HepG2 (cell line): ENCODE measurements around the gene PAXX. TPM values are rescaled to one million over a fixed set of nuclear protein-coding genes. Genes with fewer than 3 reads are reported as not detected.

Source experiments
- ATAC-seq: fragments of 200-7000 bp; cut with Tn5 transposase; 3 replicates; pipeline ENCODE4 v1.9.1; 2020; ENCODE audit warnings: mild to moderate bottlenecking, moderate library complexity
- BruUV-seq: library from RNA; stranded (reverse); fragments of 400-500 nt; replicated peaks from 2 replicates; lab custom pipeline; 2021; lab: Mats Ljungman, UMichigan
- CTCF ChIA-PET: fragments of 300-600 bp; formaldehyde crosslinking; extraction: SDS; loops from one replicate; lab custom pipeline; 2021; ENCODE audit warnings: low total read pairs, inconsistent platforms, low intra/inter-chr PET ratio; lab: Yijun Ruan, JAX
- POLR2A ChIA-PET: fragments of 350-600 bp; sonication (Branson Sonifier 250); formaldehyde crosslinking; loops from one replicate; lab custom pipeline; 2020; ENCODE audit warnings: antibody characterized with exemption, inconsistent platforms; lab: Yijun Ruan, JAX
- DNase-seq: peaks from one replicate; pipeline ENCODE4 v3.0.0-alpha.2; 2015; ENCODE audit warnings: low spot score
- FAIRE-seq: peaks from 3 replicates; lab custom pipeline; 2011; peaks lifted over from hg19 to GRCh38; lab: Jason Lieb, UNC
- H2AFZ ChIP-seq: one replicate; pipeline ENCODE4 v1.6.1; 2011; ENCODE audit warnings: low read length, inconsistent platforms
- H3K27ac ChIP-seq: fragments of 300-600 bp; 3 replicates; pipeline ENCODE4 v1.8.0; 2011; ENCODE audit warnings: mixed run types, mild to moderate bottlenecking, mixed read lengths, low read length, inconsistent platforms; ENCODE audit not compliant: insufficient read depth; ENCODE audit errors: extremely low read length
- H3K27me3 ChIP-seq, 2 experiments: fragments of 200-600 bp in 1 of 2; 2 replicates in 1 of 2; 3 replicates in 1 of 2; pipeline versions ENCODE4 v1.6.0 to v1.8.0; 2011; ENCODE audit warnings: low read length in 2 of 2, mild to moderate bottlenecking in 2 of 2, moderate library complexity in 2 of 2, inconsistent platforms in 1 of 2; ENCODE audit not compliant: insufficient read depth in 2 of 2, control insufficient read depth in 1 of 2
- H3K36me3 ChIP-seq, 2 experiments: fragments of 200-600 bp in 1 of 2; replicated peaks in 1 of 2; 2 replicates in 1 of 2; 3 replicates in 1 of 2; pipeline versions ENCODE4 v1.5.1 to v1.8.0; 2011; ENCODE audit warnings: low read length in 2 of 2, inconsistent platforms in 1 of 2; ENCODE audit not compliant: insufficient read depth in 2 of 2, control insufficient read depth in 1 of 2
- H3K4me1 ChIP-seq: 2 replicates; pipeline ENCODE4 v1.5.1; 2012; ENCODE audit warnings: low read length, inconsistent platforms; ENCODE audit not compliant: insufficient read depth
- H3K4me2 ChIP-seq: 2 replicates; pipeline ENCODE4 v1.6.0; 2011; ENCODE audit warnings: low read depth, low read length, inconsistent platforms
- H3K4me3 ChIP-seq, 3 experiments: fragments of 200-600 bp in 1 of 3; sonication (generic), shearing (Covaris generic) in 1 of 3; replicated peaks in 1 of 3; 2 replicates each; pipeline ENCODE4 v1.5.1; 2011 to 2016; ENCODE audit warnings: low read length in 3 of 3, inconsistent platforms in 2 of 3, low read depth in 2 of 3, mild to moderate bottlenecking in 2 of 3, control low read depth in 1 of 3, mixed read lengths in 1 of 3; ENCODE audit not compliant: insufficient read depth in 1 of 3
- H3K79me2 ChIP-seq: one replicate; pipeline ENCODE4 v1.6.1; 2011; ENCODE audit warnings: low read length, inconsistent platforms; ENCODE audit not compliant: insufficient read depth
- H3K9ac ChIP-seq: 2 replicates; pipeline ENCODE4 v1.6.0; 2011; ENCODE audit warnings: mild to moderate bottlenecking, low read depth, low read length, inconsistent platforms; ENCODE audit not compliant: insufficient read depth
- H3K9me3 ChIP-seq: 2 replicates; pipeline ENCODE4 v1.5.1; 2012; ENCODE audit warnings: mild to moderate bottlenecking, low read length
- H4K20me1 ChIP-seq: 2 replicates; pipeline ENCODE4 v1.6.0; 2011; ENCODE audit warnings: inconsistent platforms, mild to moderate bottlenecking, low read length, moderate library complexity; ENCODE audit not compliant: insufficient read depth
- BHLHE40 ChIP-seq: IDR thresholded peaks from 2 replicates; pipeline ENCODE4 v1.6.1; 2011; ENCODE audit warnings: low read length, improper control_type of control experiment
- CENPX ChIP-seq: sonication (generic); formaldehyde crosslinking; IDR thresholded peaks from 2 replicates; pipeline ENCODE4 v1.9.0; 2021; ENCODE audit warnings: mild to moderate bottlenecking, missing genetic modification reagents, moderate library complexity
- ETV6 ChIP-seq: sonication (generic); formaldehyde crosslinking; conservative IDR thresholded peaks from 2 replicates; pipeline ENCODE4 v1.4.0; 2020; ENCODE audit warnings: missing genetic modification reagents
- NKX3-1 ChIP-seq: sonication (generic); formaldehyde crosslinking; IDR thresholded peaks from 2 replicates; pipeline ENCODE4 v1.5.0; 2020; ENCODE audit warnings: missing genetic modification reagents
- NPAS2 ChIP-seq: sonication (generic); formaldehyde crosslinking; IDR thresholded peaks from 2 replicates; pipeline ENCODE4 v1.8.0; 2022; ENCODE audit warnings: mild to moderate bottlenecking, missing genetic modification reagents, borderline replicate concordance
- REST ChIP-seq, 2 experiments: IDR thresholded peaks; 2 replicates each; pipeline ENCODE4 v1.6.1; 2011 to 2012; ENCODE audit warnings: low read length in 2 of 2, borderline replicate concordance in 1 of 2, low read depth in 1 of 2, mild to moderate bottlenecking in 1 of 2, moderate library complexity in 1 of 2
- TFDP2 ChIP-seq: sonication (generic); formaldehyde crosslinking; IDR thresholded peaks from 2 replicates; pipeline ENCODE4 v1.4.0; 2020; ENCODE audit warnings: missing genetic modification reagents
- U2AF2 ChIP-seq: fragments of 200-400 bp; formaldehyde crosslinking; IDR thresholded peaks from 2 replicates; pipeline ENCODE4 v1.6.1; 2017; ENCODE audit warnings: low read depth, mild to moderate bottlenecking, low read length
- WIZ ChIP-seq: sonication (generic); formaldehyde crosslinking; IDR thresholded peaks from 2 replicates; pipeline ENCODE4 v1.5.1; 2020; ENCODE audit warnings: mild to moderate bottlenecking, missing genetic modification reagents
- ZNF207 ChIP-seq: fragments of 450-650 bp; IDR thresholded peaks from 2 replicates; pipeline ENCODE4 v1.6.1; 2016; ENCODE audit warnings: antibody characterized with exemption, borderline replicate concordance
- ZNF337 ChIP-seq: sonication (generic); formaldehyde crosslinking; IDR thresholded peaks from 2 replicates; pipeline ENCODE4 v1.5.1; 2020; ENCODE audit warnings: missing genetic modification reagents, low read depth, mild to moderate bottlenecking, borderline replicate concordance
- ZNF674 ChIP-seq: sonication (generic); formaldehyde crosslinking; IDR thresholded peaks from 2 replicates; pipeline ENCODE4 v1.5.0; 2020; ENCODE audit warnings: low read depth, mild to moderate bottlenecking, missing genetic modification reagents
- ZNF83 ChIP-seq: sonication (generic); formaldehyde crosslinking; IDR thresholded peaks from 2 replicates; pipeline ENCODE4 v1.4.0; 2020; ENCODE audit warnings: missing genetic modification reagents, mild to moderate bottlenecking, borderline replicate concordance
- ZSCAN12 ChIP-seq: sonication (generic); formaldehyde crosslinking; IDR thresholded peaks from 2 replicates; pipeline ENCODE4 v1.9.0; 2021; ENCODE audit warnings: mild to moderate bottlenecking, missing genetic modification reagents
- whole genome bisulfite sequencing: methylation state at CpG from one replicate; pipeline ENCODE4 v1.1.6; 2017; ENCODE audit warnings: low lambda C conversion rate; 5-methylcytosine and 5-hydroxymethylcytosine counted together
- in situ Hi-C: cut with HindIII; loops from 2 replicates; pipeline ENCODE4 v1.10.0; 2017; ENCODE audit warnings: low pct_unique_long_range_greater_than_20kb; ENCODE audit not compliant: extremely low pct_ligation_motif_present
- intact Hi-C: fragments of 100-400 bp; cut with micrococcal nuclease; formaldehyde crosslinking; loops from one replicate; pipeline ENCODE4 v1.10.0; 2022; ENCODE audit not compliant: unreplicated experiment
- polyA plus RNA-seq, 8 experiments: library from polyadenylated mRNA; depleted of rRNA in 3 of 8; stranded (reverse) in 7 of 8; unstranded in 1 of 8; fragments of >200 nt; fragmentation: Illumina TruSeq in 4 of 8; extraction: Trizol in 4 of 8; gene quantifications; 2 replicates each; pipeline versions ENCODE4 v1.2.1 to v1.2.3, GENCODE V29; 2011 to 2016; ENCODE audit warnings: low read depth in 4 of 8, missing spikeins in 1 of 8, mixed read lengths in 1 of 8; ENCODE audit not compliant: insufficient read depth in 1 of 8
- total RNA-seq, 5 experiments: library from RNA; depleted of rRNA; stranded (reverse); fragments of >200 nt; fragmentation: Illumina TruSeq; extraction: Trizol; gene quantifications; 2 replicates each; pipeline ENCODE4 v1.2.3, GENCODE V29; 2016; ENCODE audit warnings: low read depth in 1 of 5

PAXX gene
- total and polyA plus RNA-seq, 2 of the 13 experiments (the other 11 are each of a cell fraction or from before 2014, with no cell fraction given) = 14.0 to 31.9 TPM

GRCh38 chr9:137017071-137017470 lies 24.8 kb downstream of the PAXX start:
- WGBS = 100% methylated on average over 15 of the region's 28 CpGs
- no peak for DNase-seq
- Histone ChIP-seq H2AFZ (no peak overlapping the region), H3K4me1 (peaks cover 8% of the 10 kb centered on the region), H3K27ac (no peak overlapping the region), H3K9ac (no peak overlapping the region), H3K4me3 (no peak overlapping the region), H3K9me3 (no peaks in the 10 kb centered on the region), H4K20me1 (no peaks in the 10 kb centered on the region), H3K79me2 (no peaks in the 10 kb centered on the region), H3K36me3 (peaks cover 1 to 2% of the 10 kb centered on the region in 2 experiments; a peak in 1 of 5 replicates), H3K4me2 (no peak overlapping the region), H3K27me3 (no peaks in the 10 kb centered on the region)
- in situ Hi-C loops = no loop called here
- no TSS peak for BruUV-seq
- ATAC-seq = no peak
- POLR2A ChIA-PET = no interaction called here
- no peak for FAIRE-seq
- intact Hi-C loops = no loop called here
- TF ChIP-seq U2AF2 = no peak
- CTCF ChIA-PET = no interaction called here

GRCh38 chr9:137017791-137018497 lies 25.7 kb downstream of the PAXX start:
- no TSS peak for BruUV-seq
- H3K27me3 ChIP-seq = no peaks in the 10 kb centered on the region
- H3K27ac ChIP-seq = no peak overlapping the region
- H3K4me3 ChIP-seq = no peak overlapping the region
- POLR2A ChIA-PET = no interaction called here
- H3K9ac ChIP-seq = no peak overlapping the region
- intact Hi-C loops = no loop called here
- ATAC-seq = no peak
- in situ Hi-C loops = no loop called here
- H4K20me1 ChIP-seq = no peaks in the 10 kb centered on the region
- H3K4me2 ChIP-seq = no peak overlapping the region
- no peaks in the 10 kb centered on the region for H3K79me2 ChIP-seq
- H3K9me3 ChIP-seq = no peaks in the 10 kb centered on the region
- 98% methylated on average over 38 of the region's 45 CpGs for WGBS
- FAIRE-seq = no peak
- H3K4me1 ChIP-seq = peaks cover 17% of the 10 kb centered on the region
- CTCF ChIA-PET = no interaction called here
- H2AFZ ChIP-seq = no peak overlapping the region
- peaks cover 1 to 2% of the 10 kb centered on the region in 2 experiments; a peak in 1 of 5 replicates for H3K36me3 ChIP-seq
- DNase-seq = no peak
- TF ChIP-seq CENPX (no peak), NPAS2 (CRISPR knock-in tag) (no peak), WIZ (no peak), ZNF674 (no peak), NKX3-1 (CRISPR knock-in tag) (no peak), ZNF207 (no peak), ZSCAN12 (CRISPR knock-in tag) (no peak), REST (IDR thresholded peaks at IDR 0.05; ENCODE audit: borderline replicate concordance in 1 of 2, low read depth in 1 of 2, low read length in 2 of 2) (no peak), TFDP2 (no peak), BHLHE40 (no peak), ZNF337 (CRISPR knock-in tag) (no peak), ETV6 (no peak), ZNF83 (CRISPR knock-in tag) (no peak)
